ENCODE results near the gene CAPN9. TPM values are rescaled to one million over a fixed set of nuclear protein-coding genes. Genes with fewer than 3 reads are reported as not detected.

Gene CAPN9
- total RNA-seq, 1 donor from 2014 or later = 0.72 TPM

- TF ChIP-seq, protein P1, sequence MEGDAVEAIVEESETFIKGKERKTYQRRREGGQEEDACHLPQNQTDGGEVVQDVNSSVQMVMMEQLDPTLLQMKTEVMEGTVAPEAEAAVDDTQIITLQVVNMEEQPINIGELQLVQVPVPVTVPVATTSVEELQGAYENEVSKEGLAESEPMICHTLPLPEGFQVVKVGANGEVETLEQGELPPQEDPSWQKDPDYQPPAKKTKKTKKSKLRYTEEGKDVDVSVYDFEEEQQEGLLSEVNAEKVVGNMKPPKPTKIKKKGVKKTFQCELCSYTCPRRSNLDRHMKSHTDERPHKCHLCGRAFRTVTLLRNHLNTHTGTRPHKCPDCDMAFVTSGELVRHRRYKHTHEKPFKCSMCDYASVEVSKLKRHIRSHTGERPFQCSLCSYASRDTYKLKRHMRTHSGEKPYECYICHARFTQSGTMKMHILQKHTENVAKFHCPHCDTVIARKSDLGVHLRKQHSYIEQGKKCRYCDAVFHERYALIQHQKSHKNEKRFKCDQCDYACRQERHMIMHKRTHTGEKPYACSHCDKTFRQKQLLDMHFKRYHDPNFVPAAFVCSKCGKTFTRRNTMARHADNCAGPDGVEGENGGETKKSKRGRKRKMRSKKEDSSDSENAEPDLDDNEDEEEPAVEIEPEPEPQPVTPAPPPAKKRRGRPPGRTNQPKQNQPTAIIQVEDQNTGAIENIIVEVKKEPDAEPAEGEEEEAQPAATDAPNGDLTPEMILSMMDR (conservative IDR thresholded peaks at IDR 0.05) = no peak
- DNase-seq (ENCODE audit: extremely low spot score, unreplicated experiment) = no peak
- no peaks in the 10 kb centered on the region for H3K9me3 Mint-ChIP-seq
- H3K27ac Mint-ChIP-seq = no peak overlapping the region
- H3K4me3 Mint-ChIP-seq = no peak overlapping the region
- H3K27me3 Mint-ChIP-seq = no peaks in the 10 kb centered on the region
- no peaks in the 10 kb centered on the region for H3K36me3 Mint-ChIP-seq
- no peaks in the 10 kb centered on the region for H3K4me1 Mint-ChIP-seq (ENCODE audit: unreplicated experiment)
Observed at GRCh38 chr1:230784163-230784562, 37.0 kb downstream of the CAPN9 start.

DNA sequence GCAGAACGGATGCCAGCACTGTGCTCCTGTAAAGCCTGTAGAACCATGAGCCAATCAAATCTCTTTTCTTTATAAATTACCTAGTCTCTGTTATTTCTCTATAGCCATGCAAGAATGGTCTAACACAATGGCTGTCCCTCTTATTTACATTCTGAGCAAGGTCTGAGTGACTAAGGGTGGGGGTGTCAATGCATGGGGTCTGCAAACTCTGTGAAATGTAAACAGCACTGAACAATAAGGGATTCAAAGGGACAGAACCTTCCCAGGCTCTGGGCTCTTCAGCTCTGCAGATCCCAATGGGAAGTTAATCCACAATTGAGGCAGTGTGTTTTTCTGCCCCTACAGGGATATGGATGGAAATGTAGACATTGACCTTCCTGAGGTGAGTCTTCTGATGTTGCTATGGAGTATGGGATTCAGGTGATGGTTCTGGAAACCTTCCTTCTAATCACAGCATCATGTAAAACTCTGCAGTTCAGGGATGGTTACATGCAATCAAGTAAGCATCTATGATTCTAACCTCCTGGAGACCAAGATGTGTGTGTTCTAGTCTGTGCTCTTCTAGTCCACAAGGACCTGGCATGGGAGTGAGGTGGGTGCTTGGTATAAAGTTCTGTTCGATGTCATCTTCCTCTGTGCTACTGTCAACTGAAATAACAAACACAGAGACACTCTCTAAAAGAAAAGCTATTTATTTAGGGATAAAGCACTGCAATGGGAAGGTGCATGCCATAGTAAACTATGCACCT is 38.6 kb downstream of the CAPN9 start:
- Mint-ChIP-seq H3K27me3 (no peaks in the 10 kb centered on the region), H3K36me3 (no peaks in the 10 kb centered on the region), H3K9me3 (no peaks in the 10 kb centered on the region), H3K4me3 (no peak overlapping the region), H3K27ac (no peak overlapping the region), H3K4me1 (ENCODE audit: unreplicated experiment) (no peaks in the 10 kb centered on the region)
- TF ChIP-seq, protein P1 (conservative IDR thresholded peaks at IDR 0.05) = no peak
- DNase-seq (ENCODE audit: extremely low spot score, unreplicated experiment) = no peak

GRCh38 chr1:230786385-230786753 is 39.2 kb downstream of the CAPN9 start:
- Mint-ChIP-seq H3K4me3 (no peak overlapping the region), H3K4me1 (ENCODE audit: unreplicated experiment) (no peaks in the 10 kb centered on the region), H3K27ac (no peak overlapping the region), H3K27me3 (no peaks in the 10 kb centered on the region), H3K9me3 (no peaks in the 10 kb centered on the region), H3K36me3 (no peaks in the 10 kb centered on the region)
- no peak for DNase-seq (ENCODE audit: extremely low spot score, unreplicated experiment)
- TF ChIP-seq, protein P1 (conservative IDR thresholded peaks at IDR 0.05) = no peak

DNA sequence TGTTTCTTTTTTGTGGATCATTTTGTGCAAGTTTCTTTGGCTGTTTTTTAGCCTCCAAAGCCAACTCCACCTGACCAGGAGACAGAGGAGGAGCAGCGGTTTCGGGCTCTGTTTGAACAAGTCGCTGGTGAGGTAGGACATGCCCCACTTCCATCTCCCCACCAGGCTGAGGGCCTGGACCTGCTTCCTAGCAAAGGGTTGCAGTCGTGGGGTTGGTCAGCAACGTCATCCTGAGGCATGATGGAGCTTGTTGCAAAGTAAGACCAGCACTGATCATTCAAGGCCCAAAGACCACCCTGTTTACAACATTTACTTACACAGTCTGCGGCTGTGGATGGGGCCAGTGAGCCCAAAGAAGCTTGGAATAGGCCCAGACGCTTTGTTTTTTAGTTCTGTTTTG is 40.3 kb downstream of the CAPN9 start:
- peak; percentile 56 for DNase-seq (ENCODE audit: extremely low spot score, unreplicated experiment)
- Mint-ChIP-seq H3K4me1 (ENCODE audit: unreplicated experiment) (no peaks in the 10 kb centered on the region), H3K36me3 (no peaks in the 10 kb centered on the region), H3K27me3 (no peaks in the 10 kb centered on the region), H3K9me3 (no peaks in the 10 kb centered on the region), H3K27ac (no peak overlapping the region), H3K4me3 (no peak overlapping the region)
- TF ChIP-seq, protein P1 (conservative IDR thresholded peaks at IDR 0.05) = no peak

- H3K27ac Mint-ChIP-seq = no peak overlapping the region
- no peak overlapping the region for H3K4me3 Mint-ChIP-seq
- TF ChIP-seq, protein P1 (conservative IDR thresholded peaks at IDR 0.05) = no peak
- no peaks in the 10 kb centered on the region for H3K27me3 Mint-ChIP-seq
- no peaks in the 10 kb centered on the region for H3K4me1 Mint-ChIP-seq (ENCODE audit: unreplicated experiment)
- H3K9me3 Mint-ChIP-seq = no peaks in the 10 kb centered on the region
- H3K36me3 Mint-ChIP-seq = no peaks in the 10 kb centered on the region
- peak; percentile 51 for DNase-seq (ENCODE audit: extremely low spot score, unreplicated experiment)
Observed at GRCh38 chr1:230788561-230789275, 41.5 kb downstream of the CAPN9 start.
